COLO668 (cell line): Measurements from ENCODE around the gene CHRNA5.

Experiments
- DNase-seq: peaks from one replicate; lab custom pipeline; 2025; ENCODE audit not compliant: unreplicated experiment; lab: John Stamatoyannopoulos, UW

The CHRNA5 gene

GRCh38 chr15:78637776-78638435 lies 72.6 kb downstream of the CHRNA5 start:
- DNase-seq = no peak

GRCh38 chr15:78638658-78639314 lies 73.5 kb downstream of the CHRNA5 start:
- peak; percentile 26 for DNase-seq

- no peak for DNase-seq
These were observed 75.3 kb downstream of the CHRNA5 start for GRCh38 chr15:78640527-78641101.

GRCh38 chr15:78641102-78641748 lies 75.9 kb downstream of the CHRNA5 start, which contains the start of gene CHRNB4:
Gene CHRNB4 (minus strand): TSS chr15:78641210. CDS start chr15:78641133, 77 bp downstream.
- DNase-seq = no peak

GRCh38 chr15:78641749-78642275 lies 76.5 kb downstream of the CHRNA5 start:
- no peak for DNase-seq

- no peak for DNase-seq
These were observed 77.0 kb downstream of the CHRNA5 start for GRCh38 chr15:78642331-78642730.
